Suprapubic skin (tissue), 4 donors: Measurements from ENCODE around the gene WDR4. TPM values are rescaled to one million over a fixed set of nuclear protein-coding genes. Genes with fewer than 3 reads are reported as not detected.
"Not testable (repeated sequence)": the region's sequence is repeated elsewhere in the genome, so short reads cannot be mapped to it uniquely, and the experiment has no call there.

Experiments used
- DNase-seq, 2 donors: peaks; one replicate each; pipeline ENCODE4 v3.0.0-alpha.2; 2019; ENCODE audit warnings: low spot score in 2 of 2
- H3K27ac ChIP-seq: fragments of 200-600 bp; sonication (generic); one replicate; pipeline ENCODE4 v1.5.1; 2019
- H3K27me3 ChIP-seq: fragments of 200-600 bp; sonication (generic); one replicate; pipeline ENCODE4 v1.5.1; 2019
- H3K36me3 ChIP-seq: fragments of 200-600 bp; sonication (generic); one replicate; pipeline ENCODE4 v1.5.1; 2019
- H3K4me1 ChIP-seq: fragments of 200-600 bp; sonication (generic); one replicate; pipeline ENCODE4 v1.5.1; 2019
- H3K4me3 ChIP-seq: fragments of 200-600 bp; sonication (generic); one replicate; pipeline ENCODE4 v1.5.1; 2019; ENCODE audit warnings: mild to moderate bottlenecking
- H3K9me3 ChIP-seq: fragments of 200-600 bp; sonication (generic); one replicate; pipeline ENCODE4 v1.5.1; 2019
- EP300 ChIP-seq: sonication (generic); formaldehyde crosslinking; IDR thresholded peaks from one replicate; pipeline ENCODE4 v1.6.1; 2017; ENCODE audit warnings: antibody characterized with exemption
- POLR2A ChIP-seq, 2 donors: fragments of 450-650 bp; IDR thresholded peaks; one replicate each; pipeline ENCODE4 v1.6.1; 2017; ENCODE audit warnings: antibody characterized with exemption in 2 of 2, mild to moderate bottlenecking in 2 of 2, moderate library complexity in 2 of 2
- POLR2AphosphoS5 ChIP-seq, 3 donors: sonication (generic); formaldehyde crosslinking; IDR thresholded peaks; one replicate each; pipeline ENCODE4 v1.6.1; 2017; ENCODE audit warnings: antibody characterized with exemption in 3 of 3
- WGBS: methylation state at CpG from one replicate; pipeline ENCODE4 v1.1.5; 2018; 5-methylcytosine and 5-hydroxymethylcytosine counted together
- total RNA-seq, 4 donors: library from RNA; depleted of rRNA; stranded (reverse); fragments of >200 nt; gene quantifications; one replicate each; pipeline ENCODE4 v1.1.0, GENCODE V29; 2016
- TF ChIP-seq, protein P1 (sequence below), 2 donors: fragments of 200-600 bp in 1 of 2; fragments of 450-650 bp in 1 of 2; sonication (generic) in 1 of 2; IDR thresholded peaks; one replicate each; pipeline ENCODE4 v1.5.1; 2016 to 2019; ENCODE audit warnings: antibody characterized with exemption in 2 of 2, mild to moderate bottlenecking in 1 of 2, moderate library complexity in 1 of 2

The WDR4 gene
- total RNA-seq, 4 donors from 2014 or later, result 10.1 to 18.7 (median 14.1) TPM

DNA sequence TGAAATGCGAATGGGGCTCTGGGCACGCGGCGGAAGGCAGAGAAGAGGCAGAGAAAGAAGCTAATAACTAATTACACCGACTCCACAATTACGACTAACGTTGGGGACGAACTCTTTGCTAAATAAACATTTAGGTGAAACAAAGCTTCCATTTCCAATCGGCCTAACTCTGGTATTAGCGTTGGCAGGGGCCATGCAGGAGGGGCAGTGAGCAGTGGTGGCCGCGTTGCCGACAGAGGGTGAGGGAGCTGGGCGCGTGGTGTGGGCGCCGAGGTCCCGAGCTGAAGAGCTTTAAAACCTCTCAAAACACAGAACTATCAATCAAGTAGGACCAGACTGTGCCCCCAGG is 13.2 kb upstream of the WDR4 start:
- Histone ChIP-seq H3K4me1 (peaks cover 13% of the 10 kb centered on the region), H3K9me3 (no peaks in the 10 kb centered on the region), H3K4me3 (peak overlapping the region; percentile 91), H3K27ac (peak overlapping the region; percentile 97), H3K27me3 (no peaks in the 10 kb centered on the region), H3K36me3 (peaks cover 13% of the 10 kb centered on the region)
- TF ChIP-seq EP300 (no peak), POLR2A (IDR thresholded peaks at IDR 0.05) (no peak), POLR2AphosphoS5 (IDR thresholded peaks at IDR 0.05) (no peak)
- TF ChIP-seq, protein P1, sequence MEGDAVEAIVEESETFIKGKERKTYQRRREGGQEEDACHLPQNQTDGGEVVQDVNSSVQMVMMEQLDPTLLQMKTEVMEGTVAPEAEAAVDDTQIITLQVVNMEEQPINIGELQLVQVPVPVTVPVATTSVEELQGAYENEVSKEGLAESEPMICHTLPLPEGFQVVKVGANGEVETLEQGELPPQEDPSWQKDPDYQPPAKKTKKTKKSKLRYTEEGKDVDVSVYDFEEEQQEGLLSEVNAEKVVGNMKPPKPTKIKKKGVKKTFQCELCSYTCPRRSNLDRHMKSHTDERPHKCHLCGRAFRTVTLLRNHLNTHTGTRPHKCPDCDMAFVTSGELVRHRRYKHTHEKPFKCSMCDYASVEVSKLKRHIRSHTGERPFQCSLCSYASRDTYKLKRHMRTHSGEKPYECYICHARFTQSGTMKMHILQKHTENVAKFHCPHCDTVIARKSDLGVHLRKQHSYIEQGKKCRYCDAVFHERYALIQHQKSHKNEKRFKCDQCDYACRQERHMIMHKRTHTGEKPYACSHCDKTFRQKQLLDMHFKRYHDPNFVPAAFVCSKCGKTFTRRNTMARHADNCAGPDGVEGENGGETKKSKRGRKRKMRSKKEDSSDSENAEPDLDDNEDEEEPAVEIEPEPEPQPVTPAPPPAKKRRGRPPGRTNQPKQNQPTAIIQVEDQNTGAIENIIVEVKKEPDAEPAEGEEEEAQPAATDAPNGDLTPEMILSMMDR (IDR thresholded peaks at IDR 0.05), result no peak
- no peak for DNase-seq
- WGBS, result 2% methylated on average over 11 of the region's 18 CpGs

DNA sequence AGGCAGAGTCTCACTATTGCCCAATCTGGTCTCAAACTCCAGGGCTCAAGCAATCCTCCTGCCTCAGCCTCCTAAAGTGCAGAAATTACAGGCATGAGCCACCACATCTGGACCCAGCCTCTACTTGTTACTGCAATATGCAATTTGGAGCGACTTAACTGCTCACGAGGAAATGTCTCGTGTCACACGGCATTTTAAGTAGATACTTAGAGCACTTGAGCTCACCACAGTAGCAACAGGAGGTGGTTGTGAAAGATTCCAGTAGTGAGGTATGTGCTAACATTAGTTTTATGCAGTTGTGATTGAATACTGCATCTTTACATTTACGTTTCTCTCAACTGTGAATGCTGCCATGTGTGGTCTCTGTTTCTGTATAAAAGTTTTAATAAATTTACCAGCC is 8.0 kb upstream of the WDR4 start:
- WGBS, result 93% methylated on average over 5 of the region's 5 CpGs
- Histone ChIP-seq H3K9me3 (no peaks in the 10 kb centered on the region), H3K27ac (no peak overlapping the region), H3K4me1 (peaks cover 2% of the 10 kb centered on the region), H3K36me3 (no peaks in the 10 kb centered on the region), H3K4me3 (no peak overlapping the region), H3K27me3 (no peaks in the 10 kb centered on the region)
- TF ChIP-seq POLR2AphosphoS5 (IDR thresholded peaks at IDR 0.05) (no peak), EP300 (no peak), POLR2A (IDR thresholded peaks at IDR 0.05) (no peak)
- TF ChIP-seq, protein P1 (IDR thresholded peaks at IDR 0.05), result no peak
- no peak for DNase-seq

GRCh38 chr21:42883921-42884320 is 4.6 kb upstream of the WDR4 start:
- H3K36me3 ChIP-seq, result no peaks in the 10 kb centered on the region
- H3K27ac ChIP-seq, result no peak overlapping the region
- H3K4me1 ChIP-seq, result peaks cover 9% of the 10 kb centered on the region
- DNase-seq, result no peak
- no peak overlapping the region for H3K4me3 ChIP-seq
- no peaks in the 10 kb centered on the region for H3K27me3 ChIP-seq
- H3K9me3 ChIP-seq, result no peaks in the 10 kb centered on the region
- TF ChIP-seq, protein P1 (IDR thresholded peaks at IDR 0.05), result no peak
- TF ChIP-seq POLR2A (IDR thresholded peaks at IDR 0.05), result no peak
- TF ChIP-seq POLR2AphosphoS5 (IDR thresholded peaks at IDR 0.05), result no peak
- no peak for TF ChIP-seq EP300
- WGBS, result 100% methylated on average over 1 of the region's 1 CpG

DNA sequence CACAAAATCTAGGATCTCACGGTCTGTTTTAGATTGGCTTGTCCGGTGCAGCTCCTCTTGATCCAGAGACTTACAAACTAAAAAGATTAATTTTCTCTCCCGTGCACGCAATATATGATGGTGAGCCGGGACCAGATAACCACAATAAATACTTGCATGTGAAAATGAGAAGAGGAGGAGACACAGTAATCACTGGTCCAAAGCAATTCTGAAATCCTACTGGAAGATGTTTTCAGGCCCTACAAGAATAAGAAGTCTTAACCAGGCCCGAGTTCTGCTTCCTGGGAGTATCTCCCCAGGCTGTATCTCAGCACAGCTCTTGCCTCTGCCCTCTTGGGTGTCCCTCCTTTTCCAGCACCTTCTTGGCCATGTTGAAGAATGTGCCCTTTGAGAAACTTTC is 1.0 kb upstream of the WDR4 start:
- no peak for DNase-seq
- H3K9me3 ChIP-seq, result no peaks in the 10 kb centered on the region
- H3K4me1 ChIP-seq, result peaks cover 23% of the 10 kb centered on the region
- H3K27ac ChIP-seq, result no peak overlapping the region
- TF ChIP-seq POLR2AphosphoS5 (IDR thresholded peaks at IDR 0.05) (no peak), EP300 (no peak), POLR2A (IDR thresholded peaks at IDR 0.05) (no peak)
- TF ChIP-seq, protein P1 (IDR thresholded peaks at IDR 0.05), result no peak
- peak overlapping the region; percentile 88 for H3K4me3 ChIP-seq
- peaks cover 6% of the 10 kb centered on the region for H3K36me3 ChIP-seq
- 94% methylated on average over 6 of the region's 6 CpGs for WGBS
- no peaks in the 10 kb centered on the region for H3K27me3 ChIP-seq

- Histone ChIP-seq H3K4me3 (peak overlapping the region; percentile 88), H3K4me1 (peaks cover 23% of the 10 kb centered on the region), H3K9me3 (no peaks in the 10 kb centered on the region), H3K27me3 (no peaks in the 10 kb centered on the region), H3K36me3 (peaks cover 20% of the 10 kb centered on the region), H3K27ac (peak overlapping the region; percentile 93)
- no peak for DNase-seq
- no peak for TF ChIP-seq POLR2AphosphoS5 (IDR thresholded peaks at IDR 0.05)
- TF ChIP-seq EP300, result no peak
- TF ChIP-seq POLR2A (IDR thresholded peaks at IDR 0.05), result no peak
- TF ChIP-seq, protein P1 (IDR thresholded peaks at IDR 0.05), result no peak
- under 1% methylated on average over 15 of the region's 15 CpGs for WGBS
Measured at GRCh38 chr21:42878678-42878992, 704 bp downstream of the WDR4 start.

- H3K4me3 ChIP-seq, H3K27me3 ChIP-seq, DNase-seq, H3K9me3 ChIP-seq, H3K27ac ChIP-seq: not testable (repeated sequence)
- 91% methylated on average over 10 of the region's 10 CpGs for WGBS
- Histone ChIP-seq H3K4me1 (peaks cover 23% of the 10 kb centered on the region), H3K36me3 (peaks cover 48% of the 10 kb centered on the region)
Measured at GRCh38 chr21:42875811-42876210, 3.5 kb downstream of the WDR4 start.
